Measurements from ENCODE around the gene AVEN. TPM values are rescaled to one million over a fixed set of nuclear protein-coding genes. Genes with fewer than 3 reads are reported as not detected.

The AVEN gene
- total and polyA plus RNA-seq, 9 of the 15 experiments (the other 6 are each of a cell fraction or from before 2014, with no cell fraction given), result 1.5 to 6.4 (median 4.7) TPM

DNA sequence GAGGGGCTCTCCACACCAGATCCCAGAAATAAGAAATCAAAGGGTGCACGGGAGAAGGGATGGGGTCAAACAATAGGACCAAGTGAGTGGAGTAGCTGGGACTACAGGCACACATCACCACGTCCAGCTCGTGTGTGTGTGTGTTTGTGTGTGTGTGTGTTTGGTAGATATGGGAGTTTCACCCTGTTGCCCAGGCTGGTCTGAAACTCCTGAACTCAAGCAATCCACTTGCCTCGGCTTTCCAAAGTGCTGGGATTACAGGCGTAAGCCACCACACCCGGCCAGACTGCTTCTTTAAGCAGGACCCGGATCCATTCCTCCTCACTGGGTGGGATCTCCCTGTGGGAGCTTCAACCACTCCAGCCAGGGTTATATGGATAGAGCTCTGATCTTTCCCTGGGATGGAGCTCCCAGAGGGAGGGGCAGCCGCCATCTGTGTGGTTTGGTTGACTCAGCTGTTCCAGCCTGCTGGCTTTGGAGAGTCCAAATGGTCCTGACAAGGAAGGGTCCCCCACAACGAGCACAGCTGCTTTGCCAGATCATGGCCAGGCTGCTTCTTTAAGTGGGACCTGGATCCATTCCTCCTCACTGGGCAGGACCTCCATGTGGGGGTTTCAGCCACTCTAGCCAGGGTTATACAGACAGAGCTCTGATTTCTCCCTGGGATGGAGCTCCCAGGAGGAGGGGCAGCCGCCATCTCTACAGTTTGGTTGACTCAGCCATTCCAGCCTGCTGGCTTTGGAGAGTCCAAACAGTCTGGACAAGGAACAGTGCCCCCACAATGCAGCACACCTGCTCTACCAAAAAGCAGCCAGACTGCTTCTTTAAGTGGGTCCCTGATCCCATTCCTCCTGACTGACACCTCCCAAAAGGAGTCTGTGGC, 9.1 kb upstream of the AVEN start (continued):
- TF ChIP-seq, protein P1, sequence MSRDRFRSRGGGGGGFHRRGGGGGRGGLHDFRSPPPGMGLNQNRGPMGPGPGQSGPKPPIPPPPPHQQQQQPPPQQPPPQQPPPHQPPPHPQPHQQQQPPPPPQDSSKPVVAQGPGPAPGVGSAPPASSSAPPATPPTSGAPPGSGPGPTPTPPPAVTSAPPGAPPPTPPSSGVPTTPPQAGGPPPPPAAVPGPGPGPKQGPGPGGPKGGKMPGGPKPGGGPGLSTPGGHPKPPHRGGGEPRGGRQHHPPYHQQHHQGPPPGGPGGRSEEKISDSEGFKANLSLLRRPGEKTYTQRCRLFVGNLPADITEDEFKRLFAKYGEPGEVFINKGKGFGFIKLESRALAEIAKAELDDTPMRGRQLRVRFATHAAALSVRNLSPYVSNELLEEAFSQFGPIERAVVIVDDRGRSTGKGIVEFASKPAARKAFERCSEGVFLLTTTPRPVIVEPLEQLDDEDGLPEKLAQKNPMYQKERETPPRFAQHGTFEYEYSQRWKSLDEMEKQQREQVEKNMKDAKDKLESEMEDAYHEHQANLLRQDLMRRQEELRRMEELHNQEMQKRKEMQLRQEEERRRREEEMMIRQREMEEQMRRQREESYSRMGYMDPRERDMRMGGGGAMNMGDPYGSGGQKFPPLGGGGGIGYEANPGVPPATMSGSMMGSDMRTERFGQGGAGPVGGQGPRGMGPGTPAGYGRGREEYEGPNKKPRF (IDR thresholded peaks at IDR 0.05; ENCODE audit: low read depth, low read length), result no peak
- TF ChIP-seq ZNF584 (CRISPR knock-in tag; IDR thresholded peaks at IDR 0.05; ENCODE audit: low read depth), result 0 out of 2 replicates have a peak, but pooled peaks have one; percentile 2
- TF ChIP-seq NR2F6 (CRISPR knock-in tag; IDR thresholded peaks at IDR 0.05), result no peak
- no peak for TF ChIP-seq ZKSCAN1 (IDR thresholded peaks at IDR 0.05; ENCODE audit: low read depth, low read length)
- no peak for TF ChIP-seq HDAC6 (IDR thresholded peaks at IDR 0.05; ENCODE audit: low read depth, low read length)
- TF ChIP-seq STAT5A (IDR thresholded peaks at IDR 0.05; ENCODE audit: borderline replicate concordance, low read length), result no peak
- TF ChIP-seq KDM5B (IDR thresholded peaks at IDR 0.05; ENCODE audit: insufficient replicate concordance, low read depth, low read length), result no peak
